Ecto neural progenitor cell (in vitro differentiated cells): ENCODE results near the gene STAC3.
A peak's percentile ranks its signal among the peaks of the same experiment; 100 is the strongest.

Experiments
- DNase-seq: peaks from one replicate; pipeline ENCODE4 v3.0.0-alpha.2; 2018; ENCODE audit warnings: low spot score

Gene STAC3

DNA sequence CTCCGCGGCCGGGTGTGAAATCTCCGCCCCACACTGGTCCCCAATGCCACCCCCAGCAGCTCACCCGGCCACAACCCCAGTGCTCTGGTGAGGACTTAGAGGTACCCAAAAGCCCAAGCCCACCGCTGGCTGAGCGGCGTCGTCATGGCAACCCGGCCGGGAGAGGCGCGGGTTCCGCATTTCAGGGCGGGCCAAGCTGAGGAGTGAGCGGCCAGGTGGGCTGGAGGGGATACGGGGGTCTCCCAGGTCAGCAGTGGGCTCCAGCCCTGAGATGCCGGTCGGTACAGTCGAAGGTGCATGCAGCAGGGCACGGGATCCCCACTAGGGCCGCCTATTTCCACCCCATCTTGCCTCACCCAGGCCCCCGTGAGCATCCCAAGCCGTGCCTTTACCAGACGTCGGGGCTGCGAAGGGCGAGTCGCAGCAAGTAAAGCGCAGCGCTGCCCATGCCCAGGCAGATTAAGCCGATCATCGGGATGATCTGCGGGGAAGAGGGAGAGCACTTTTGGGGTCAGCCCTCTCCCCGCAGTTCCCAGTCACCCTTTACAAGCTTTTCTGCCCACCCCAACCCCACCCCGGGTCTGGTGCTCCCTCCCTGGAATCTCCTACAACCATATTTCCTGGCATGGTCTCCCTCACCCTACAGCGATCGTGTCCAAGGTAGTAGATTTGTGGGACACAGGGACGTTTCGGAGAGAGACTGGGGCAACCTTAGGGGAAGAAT, 14.6 kb downstream of the STAC3 start:
- DNase-seq, result peak; percentile 83

- no peak for DNase-seq
These were observed 15.3 kb downstream of the STAC3 start for GRCh38 chr12:57235728-57236131.

GRCh38 chr12:57235017-57235727, 15.8 kb downstream of the STAC3 start:
- DNase-seq, result peak; percentile 76

GRCh38 chr12:57234571-57235016, 16.4 kb downstream of the STAC3 start:
- DNase-seq, result no peak

GRCh38 chr12:57234233-57234570, 16.8 kb downstream of the STAC3 start:
- DNase-seq, result no peak

DNA sequence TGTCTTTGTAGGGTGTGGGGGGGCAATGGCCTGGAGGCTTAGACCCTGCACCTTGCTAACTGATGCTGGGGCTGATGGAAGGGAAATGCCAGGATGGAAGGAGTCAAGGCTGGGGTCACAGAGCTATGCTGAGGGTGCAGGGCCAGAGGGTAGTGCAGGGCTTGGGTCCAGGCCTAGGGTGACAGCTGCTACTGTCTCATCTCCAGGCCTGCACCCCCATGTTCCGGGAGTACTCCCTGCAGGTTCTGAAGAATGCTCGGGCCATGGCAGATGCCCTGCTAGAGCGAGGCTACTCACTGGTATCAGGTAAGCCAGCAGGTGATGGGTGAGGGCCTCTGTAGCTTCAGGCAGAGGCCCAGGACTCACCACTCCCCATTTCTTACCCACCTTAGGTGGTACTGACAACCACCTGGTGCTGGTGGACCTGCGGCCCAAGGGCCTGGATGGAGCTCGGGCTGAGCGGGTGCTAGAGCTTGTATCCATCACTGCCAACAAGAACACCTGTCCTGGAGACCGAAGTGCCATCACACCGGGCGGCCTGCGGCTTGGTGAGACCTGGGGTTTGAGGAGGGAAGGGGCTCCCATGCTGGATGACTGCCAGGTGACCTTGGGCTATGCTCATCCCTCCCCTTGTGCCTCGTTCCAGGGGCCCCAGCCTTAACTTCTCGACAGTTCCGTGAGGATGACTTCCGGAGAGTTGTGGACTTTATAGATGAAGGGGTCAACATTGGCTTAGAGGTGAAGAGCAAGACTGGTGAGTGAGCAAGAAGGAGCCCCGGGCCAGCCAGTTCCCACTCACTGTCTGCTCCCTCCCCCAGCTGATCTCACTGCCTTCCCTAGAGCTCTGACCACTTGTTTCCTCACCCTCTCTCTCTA, 17.4 kb downstream of the STAC3 start:
- DNase-seq, result peak; percentile 47

DNA sequence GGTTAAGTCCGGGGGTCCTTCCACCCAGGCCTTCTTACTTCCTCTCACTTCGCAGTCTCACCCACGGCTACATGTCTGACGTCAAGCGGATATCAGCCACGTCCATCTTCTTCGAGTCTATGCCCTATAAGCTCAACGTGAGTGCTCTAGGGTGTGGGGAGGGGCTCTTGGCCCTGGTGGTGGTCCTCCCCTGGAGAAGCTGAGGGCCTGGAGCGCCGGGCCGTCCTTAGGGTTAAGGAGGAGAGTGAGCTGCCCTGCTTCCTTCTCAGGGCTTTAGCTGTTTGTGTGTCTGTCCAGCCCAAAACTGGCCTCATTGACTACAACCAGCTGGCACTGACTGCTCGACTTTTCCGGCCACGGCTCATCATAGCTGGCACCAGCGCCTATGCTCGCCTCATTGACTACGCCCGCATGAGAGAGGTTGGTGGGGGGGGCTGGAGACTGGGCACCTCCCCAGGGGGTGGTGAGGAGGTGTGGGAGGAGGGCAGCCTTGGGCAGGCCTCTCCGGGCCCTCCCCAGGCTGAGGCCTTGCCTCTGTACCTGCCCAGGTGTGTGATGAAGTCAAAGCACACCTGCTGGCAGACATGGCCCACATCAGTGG, 18.7 kb downstream of the STAC3 start:
- no peak for DNase-seq

GRCh38 chr12:57231276-57232021, 19.5 kb downstream of the STAC3 start:
- DNase-seq, result no peak

DNA sequence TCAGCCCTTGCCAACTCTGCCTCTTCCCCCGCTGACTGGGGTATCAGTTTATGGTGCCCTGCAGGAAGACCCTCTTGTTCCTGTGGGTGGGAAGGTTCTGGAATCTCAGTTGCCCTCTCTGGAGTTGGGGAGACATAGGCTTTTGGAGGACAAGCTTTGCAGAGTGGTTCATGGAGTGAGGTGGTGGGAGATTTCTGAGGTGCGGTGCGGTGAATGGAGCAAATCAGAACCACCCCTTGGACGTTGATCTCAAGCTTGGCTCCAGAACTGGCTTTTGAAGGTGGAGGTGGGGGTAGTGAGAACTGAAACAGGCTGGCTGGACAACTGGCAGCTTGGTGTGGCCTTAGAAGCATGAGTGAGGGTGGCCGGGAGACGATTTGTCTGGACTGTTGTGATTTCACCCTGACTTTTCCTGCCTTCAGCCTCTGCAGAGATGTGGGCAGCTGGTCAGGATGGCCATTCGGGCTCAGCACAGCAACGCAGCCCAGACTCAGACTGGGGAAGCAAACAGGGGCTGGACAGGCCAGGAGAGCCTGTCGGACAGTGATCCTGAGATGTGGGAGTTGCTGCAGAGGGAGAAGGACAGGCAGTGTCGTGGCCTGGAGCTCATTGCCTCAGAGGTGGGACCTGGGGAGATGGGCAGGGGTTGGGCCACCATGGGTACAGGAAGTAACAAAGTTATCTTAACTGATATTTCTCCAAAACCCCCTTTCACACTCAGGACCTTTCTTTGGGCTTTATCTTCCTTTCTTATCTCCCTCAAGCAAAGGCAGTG, 20.4 kb downstream of the STAC3 start:
- no peak for DNase-seq

DNA sequence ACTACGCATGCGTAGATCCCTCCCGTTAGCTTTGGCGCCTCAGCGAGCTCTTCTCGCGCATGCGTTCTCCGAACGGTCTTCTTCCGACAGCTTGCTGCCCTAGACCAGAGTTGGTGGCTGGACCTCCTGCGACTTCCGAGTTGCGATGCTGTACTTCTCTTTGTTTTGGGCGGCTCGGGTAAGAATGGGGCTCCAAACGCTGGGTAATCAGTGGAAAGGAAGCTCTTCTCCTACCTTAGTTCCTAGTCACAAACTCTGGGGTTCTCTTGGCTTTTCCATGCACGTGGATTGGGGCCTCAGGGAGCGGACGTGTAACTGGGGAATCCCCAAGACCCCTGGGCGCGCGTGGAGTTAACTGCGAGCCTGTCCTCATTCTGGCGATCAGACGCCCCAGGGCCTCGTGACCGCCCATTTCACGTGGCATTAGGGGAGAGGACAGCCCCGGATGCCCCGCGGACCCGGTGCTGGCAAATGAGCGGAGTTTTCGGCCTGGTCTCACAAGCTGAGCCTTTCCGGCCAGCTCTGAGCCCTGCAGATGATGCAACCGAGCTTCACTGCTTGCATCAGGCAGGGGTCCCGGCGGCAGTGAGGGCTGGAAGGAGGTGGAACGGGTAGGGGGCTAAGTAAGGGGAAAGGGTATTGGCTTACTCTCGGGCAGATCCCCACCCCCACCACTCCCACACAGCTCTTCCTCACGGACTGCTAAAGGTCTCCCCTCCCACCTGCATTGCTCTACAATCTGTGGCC, 21.2 kb downstream of the STAC3 start, which contains the start of gene SHMT2:
Gene SHMT2 (plus strand): TSS at position 78 of the 747 bp plus-strand sequence. CDS start 68 bp downstream, at position 146.
- peak; percentile 99 for DNase-seq

GRCh38 chr12:57229046-57229633, 21.8 kb downstream of the STAC3 start:
- no peak for DNase-seq

GRCh38 chr12:57227315-57228115, 23.5 kb downstream of the STAC3 start:
- no peak for DNase-seq

DNA sequence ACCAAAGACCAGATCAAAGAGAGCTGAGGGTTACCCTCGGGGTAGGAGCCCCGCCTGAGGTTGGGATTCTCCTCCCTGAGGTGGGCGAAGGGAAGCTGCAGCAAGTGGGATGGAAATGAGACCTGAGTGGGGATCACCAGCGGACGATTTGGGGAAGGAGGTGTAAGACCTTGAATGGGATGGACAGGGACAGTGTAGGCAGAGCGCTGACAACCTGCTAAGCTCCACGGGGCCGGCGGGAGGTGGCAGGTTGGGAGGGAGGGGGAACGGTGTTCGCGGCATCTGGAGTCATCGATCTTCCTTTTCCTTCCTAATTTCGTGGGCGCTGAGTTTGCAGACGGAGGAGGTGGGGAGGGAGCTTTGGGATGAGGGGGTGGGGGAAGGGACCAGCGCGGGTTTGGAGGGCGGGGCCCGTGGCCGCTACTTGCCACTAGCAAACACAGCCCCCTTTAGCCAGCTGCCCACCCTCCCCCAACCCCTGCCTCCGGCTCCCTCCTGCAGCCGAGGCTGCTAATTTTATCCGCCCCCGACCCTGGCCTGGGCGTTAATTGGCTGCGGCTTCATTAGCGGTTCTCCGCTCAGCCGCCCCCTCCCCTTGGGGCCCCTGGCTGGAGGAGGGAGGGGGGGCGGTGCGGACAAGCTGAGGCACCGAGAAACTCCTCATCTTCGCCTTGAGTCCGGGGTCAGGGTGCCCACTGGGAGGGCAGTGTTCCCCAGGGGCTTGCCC, 24.2 kb downstream of the STAC3 start:
- DNase-seq, result peak; percentile 68

GRCh38 chr12:57225680-57226210, 25.2 kb downstream of the STAC3 start:
- no peak for DNase-seq

DNA sequence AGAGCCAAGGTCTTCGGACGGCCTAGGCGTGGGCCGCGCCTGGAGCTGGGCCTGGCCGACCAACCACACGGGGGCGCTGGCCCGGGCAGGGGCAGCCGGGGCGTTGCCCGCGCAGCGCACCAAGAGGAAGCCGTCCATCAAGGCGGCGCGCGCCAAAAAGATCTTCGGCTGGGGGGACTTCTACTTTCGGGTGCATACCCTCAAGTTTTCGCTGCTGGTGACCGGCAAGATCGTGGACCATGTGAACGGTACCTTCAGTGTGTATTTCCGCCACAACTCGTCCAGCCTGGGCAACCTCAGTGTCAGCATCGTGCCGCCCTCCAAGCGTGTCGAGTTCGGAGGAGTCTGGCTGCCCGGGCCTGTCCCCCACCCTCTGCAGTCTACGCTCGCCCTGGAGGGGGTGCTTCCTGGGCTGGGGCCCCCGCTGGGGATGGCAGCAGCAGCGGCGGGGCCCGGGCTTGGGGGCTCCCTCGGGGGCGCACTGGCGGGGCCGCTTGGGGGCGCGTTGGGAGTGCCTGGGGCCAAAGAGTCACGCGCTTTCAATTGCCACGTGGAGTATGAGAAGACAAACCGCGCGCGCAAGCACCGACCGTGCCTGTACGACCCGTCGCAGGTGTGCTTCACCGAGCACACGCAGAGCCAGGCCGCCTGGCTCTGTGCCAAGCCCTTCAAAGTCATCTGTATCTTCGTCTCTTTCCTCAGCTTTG, 25.9 kb downstream of the STAC3 start:
- DNase-seq, result peak; percentile 90

- no peak for DNase-seq
These were observed 26.6 kb downstream of the STAC3 start for GRCh38 chr12:57224278-57224972.
